ENCODE results near the gene ZNF367.

Gene ZNF367

DNA sequence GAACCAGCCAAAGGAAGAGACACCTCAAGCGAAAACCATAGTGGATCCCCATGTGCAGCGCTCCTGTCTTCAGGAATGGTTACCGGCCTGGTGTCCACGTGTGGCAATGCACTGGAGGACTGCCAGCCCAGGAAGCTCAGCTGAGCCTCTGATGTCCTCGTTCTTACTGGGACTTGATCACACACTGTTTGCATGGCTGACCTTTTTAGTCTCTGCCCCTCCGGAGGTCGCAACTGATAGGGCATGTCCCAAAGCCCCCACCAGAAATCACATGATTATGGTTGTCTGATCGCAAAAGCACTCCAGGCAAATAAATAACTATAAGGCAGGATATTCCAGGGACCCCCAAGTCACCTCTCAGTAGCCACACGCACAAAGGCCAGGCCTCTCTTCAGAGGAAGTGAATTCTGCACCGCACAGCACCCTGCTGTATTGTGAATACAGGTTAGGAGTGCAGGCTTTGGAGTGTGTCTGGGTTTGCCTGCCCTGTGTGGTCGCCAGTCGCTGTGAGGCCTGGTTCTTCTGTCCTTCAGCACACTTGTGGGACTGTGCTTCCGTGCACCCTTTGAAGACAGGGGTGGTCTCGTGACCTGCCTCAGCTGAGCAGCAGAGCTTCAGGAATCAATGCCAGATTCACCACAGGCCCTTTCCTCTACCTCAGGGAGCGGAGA, 18.4 kb upstream of the ZNF367 start:
- DNase-seq = no peak

DNA sequence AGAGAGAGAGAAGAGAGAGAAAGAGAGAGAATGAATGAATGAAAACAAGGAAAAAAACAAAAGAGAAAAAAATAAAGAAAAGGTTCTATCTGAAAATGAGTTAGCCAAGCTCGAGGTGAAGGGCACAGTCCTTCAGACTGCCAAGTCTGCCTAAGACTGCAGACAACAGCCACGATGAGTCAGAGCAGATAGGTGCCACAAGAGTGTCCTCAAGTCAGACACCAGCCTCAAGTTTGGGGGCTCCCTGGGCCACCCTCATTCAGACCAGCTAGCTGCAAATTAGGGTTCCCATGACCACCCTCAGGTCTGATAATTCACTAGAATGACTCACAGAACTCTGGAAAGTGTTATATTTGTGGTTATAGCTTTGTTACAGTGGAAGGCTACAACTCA, 17.9 kb upstream of the ZNF367 start:
- no peak for DNase-seq

DNA sequence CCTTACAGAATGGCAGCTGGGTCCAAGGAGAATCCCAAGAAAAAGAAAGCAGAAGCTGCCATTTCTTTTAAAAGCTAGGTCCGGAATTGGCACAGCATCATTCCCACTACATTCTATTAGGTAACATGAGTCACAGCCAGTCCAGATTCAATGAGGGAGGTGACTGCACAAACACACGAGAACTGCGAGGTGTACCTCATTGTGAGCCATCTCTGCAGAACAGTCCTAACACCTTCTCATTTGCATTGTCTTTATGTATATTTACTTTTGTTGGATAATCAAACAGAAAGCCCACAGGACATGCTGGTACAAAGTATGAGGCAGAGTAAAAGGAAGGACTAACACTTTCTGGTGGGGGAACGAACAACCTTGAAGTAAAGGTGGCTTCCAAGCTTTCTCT, 17.2 kb upstream of the ZNF367 start:
- no peak for DNase-seq

DNA sequence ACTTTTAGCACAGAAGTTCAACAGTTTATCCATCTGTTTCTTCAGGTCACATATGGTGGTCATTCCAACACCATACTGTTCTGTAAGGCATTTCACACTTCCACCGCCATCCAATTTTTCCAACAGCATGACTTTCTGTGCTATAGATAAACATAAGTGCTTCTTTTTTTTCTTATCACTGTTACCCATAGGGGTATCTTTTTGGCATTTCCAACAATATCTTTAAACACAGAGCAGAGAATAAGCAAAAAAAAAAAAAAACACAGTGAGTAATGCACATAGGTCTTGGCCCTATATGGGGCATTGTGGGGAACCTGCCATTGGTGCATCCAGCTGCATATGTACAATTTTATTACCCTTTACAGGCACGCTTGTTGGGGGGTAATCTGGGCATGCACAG, 12.2 kb upstream of the ZNF367 start:
- DNase-seq = no peak

DNA sequence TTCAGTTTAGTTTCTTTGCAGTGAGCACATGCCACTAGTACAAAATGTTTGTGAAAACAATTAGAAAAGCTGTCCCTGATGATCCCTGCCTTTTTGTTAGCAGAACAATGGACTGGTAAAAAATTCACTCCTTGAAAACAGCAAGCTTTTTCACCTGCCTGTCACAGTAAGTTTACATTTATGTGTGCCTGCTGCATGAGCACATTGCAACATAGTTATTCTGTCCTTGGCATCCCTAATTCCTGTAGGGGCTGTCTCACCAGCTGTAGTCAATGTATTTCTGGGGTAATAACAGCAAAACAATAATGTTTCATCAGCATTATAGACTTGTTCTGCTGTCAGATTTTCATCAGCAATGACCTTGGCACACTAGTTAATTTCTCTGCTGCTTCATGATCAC, 11.6 kb upstream of the ZNF367 start:
- DNase-seq = no peak

DNA sequence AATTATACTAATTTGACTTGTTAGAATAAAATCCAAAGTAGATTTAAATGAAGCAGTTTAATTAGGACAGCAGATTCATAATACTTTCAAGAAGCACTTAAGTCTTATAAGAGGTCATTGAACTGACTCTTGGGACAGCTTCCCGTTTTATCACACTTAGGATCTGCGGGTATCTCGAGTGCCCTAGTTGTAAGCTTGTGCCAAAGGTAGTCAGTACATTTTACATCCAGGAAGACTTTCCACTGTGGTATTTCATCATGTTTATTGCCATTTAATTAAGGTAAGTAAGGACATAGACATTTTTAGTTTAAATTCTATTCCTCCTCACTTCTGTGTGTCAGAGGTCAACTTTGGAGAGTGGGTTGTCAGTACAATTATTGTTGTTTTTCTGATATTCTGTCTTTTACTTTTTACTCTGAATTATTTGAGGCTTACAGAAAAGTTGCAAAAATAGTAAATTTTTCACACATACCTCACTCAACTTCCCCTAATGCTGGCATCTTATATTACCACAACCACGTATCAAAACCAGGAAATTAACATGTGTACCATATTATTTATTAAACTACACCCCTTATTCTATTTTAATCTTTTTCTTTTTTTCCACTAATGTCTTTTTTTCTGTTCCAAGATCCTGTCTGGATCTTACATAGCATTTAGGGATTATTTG, 7.5 kb upstream of the ZNF367 start:
- DNase-seq = no peak

DNA sequence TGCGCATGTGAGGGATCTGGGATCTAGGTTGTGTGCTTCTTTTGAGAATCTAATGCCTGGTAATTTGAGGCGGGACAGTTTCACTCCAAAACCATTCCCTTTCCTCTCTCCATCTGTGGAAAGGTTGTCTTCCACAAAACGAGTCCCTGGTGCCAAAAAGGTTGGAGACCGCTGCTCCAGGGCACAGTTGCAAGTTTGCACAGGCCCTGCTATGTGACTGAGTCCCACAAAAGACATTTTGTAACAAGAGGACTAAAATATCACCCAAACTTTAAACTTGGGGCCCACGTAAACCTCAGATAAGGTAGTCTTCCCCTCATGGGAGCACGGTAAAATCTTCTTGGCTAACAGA, 5.8 kb upstream of the ZNF367 start:
- DNase-seq = no peak

DNA sequence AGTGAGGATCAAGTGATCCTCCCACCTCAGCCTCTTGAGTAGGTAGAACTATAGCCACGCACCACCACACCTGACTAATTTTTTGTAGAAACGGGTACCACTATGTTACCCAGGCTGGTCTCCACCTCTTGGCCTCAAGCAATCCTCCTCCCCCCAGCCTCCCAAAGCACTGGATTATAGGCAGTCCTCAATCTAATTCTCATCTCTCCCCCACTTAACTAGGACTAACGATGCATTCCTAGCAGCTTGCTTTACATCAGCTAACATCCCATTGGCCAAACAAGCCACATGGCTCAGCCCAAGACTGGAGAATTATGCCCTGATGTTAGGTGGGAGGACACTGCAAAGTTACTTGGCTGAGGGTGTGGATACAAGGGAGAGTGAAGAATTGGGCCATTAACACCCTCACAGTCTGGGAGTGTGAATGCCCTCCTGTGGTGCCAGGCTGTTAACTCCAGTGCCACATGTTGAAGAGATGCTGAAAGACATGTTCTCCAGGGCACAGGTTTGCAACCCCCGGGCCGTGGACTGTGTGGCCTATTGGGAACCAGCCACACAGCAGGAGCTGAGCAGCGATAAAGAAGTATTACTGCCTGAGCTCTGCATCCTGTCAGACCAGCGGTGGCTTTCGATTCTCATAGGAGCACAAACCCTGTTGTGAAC, 5.3 kb upstream of the ZNF367 start:
- no peak for DNase-seq

DNA sequence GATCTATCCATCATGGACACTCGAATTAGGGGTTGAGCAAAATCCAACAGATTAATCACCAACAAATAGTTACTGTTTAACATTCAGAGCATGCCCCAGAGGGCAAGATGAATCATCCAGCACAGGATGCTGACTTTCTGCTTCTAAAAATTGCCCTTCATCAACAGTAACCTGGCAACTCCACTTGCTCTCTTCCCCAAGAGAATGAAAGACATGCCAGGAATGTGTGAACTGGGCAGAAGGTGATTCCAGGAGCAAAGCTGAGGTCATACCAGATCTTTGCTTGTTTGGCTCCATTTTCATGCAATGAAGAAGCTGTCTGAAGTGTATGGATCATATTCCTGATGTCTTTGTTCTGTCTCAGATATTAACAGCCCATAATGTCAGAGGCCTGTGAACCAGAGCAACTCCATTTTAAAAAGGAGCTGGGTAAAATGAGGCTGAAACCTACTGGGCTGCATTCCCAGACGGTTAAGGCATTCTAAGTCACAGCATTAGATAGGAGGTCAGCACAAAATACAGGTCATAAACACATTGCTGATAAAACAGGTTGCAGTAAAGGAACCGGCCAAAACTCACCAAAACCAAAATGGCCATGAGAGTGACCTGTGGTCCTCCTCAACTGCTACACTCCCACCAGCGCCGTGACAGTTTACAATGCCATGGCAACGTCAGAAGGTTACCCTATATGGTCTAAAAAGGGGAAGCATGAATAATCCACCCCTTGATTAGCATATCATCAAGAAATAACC, 2.5 kb upstream of the ZNF367 start:
- peak; percentile 92 for DNase-seq

DNA sequence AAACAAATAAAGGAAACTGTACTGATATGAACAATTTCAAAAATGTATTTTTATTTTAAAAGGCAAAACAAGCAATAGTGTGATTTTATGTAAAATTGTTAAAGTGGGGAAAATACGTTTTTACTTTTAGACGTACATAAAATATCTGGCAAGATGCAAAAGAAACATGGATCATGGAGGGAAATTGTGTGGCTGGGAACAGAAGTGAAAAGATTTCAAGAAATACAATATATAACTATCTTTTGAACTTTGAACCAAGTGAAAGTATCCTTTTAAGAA, 1.5 kb upstream of the ZNF367 start:
- no peak for DNase-seq

DNA sequence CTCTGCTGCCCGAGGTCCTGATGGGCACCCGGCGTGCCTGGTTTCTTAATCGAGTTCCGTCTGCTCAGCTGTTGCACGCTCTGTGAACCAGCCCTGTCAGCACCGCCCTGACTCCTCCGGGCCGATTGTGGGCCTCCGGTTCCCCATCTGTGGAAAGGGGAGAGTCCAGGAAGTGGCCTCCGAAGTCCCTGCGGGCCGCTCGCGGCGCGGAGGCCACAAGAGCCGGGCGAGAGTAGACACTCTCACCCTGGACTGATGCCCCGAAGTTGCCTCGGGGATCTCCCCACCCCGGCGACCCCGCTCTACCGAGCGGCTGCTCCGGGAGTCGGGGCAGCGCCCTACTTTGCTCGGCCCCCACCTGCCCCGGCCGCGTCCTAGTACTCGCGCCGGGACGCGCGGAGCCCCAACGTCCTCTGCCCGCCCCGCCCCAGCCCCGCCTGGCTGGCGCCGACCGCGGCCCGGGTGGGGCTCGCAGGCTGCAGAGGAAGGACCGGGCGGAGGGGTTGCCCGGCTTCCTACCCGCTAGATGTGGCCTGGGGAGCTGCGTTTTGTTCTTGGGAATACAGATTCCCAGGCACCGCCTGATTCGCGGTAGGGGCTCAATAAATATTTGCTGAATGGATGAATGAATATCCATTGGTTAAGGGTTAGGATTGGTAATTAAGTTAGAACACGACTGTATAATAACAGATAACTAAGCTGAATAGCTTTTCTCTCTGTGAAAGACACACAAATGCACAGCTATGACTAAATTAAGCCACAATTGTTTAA, 935 bp upstream of the ZNF367 start:
- DNase-seq = peak; percentile 38

DNA sequence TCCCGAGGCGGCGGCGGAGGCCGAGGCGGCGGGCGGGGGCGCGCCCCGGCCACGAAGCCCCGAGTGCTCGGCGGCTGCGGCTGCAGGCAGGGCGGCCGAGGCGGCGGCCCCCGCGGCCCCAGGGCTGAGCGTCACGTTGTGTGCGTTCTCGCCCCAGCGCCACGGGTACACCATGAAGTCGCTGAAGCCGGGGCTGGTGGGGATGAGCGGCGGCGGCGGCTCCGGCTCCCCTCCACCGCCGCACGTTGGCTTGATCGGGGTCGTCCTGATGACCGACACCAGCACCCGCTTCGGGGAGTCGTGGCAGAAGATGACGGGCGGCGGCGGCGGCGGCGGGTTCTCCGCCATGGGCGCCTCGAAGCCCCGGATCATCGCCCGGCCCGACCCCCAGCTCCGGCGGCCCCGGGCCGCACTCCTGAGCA, 498 bp downstream of the ZNF367 start:
- no peak for DNase-seq

DNA sequence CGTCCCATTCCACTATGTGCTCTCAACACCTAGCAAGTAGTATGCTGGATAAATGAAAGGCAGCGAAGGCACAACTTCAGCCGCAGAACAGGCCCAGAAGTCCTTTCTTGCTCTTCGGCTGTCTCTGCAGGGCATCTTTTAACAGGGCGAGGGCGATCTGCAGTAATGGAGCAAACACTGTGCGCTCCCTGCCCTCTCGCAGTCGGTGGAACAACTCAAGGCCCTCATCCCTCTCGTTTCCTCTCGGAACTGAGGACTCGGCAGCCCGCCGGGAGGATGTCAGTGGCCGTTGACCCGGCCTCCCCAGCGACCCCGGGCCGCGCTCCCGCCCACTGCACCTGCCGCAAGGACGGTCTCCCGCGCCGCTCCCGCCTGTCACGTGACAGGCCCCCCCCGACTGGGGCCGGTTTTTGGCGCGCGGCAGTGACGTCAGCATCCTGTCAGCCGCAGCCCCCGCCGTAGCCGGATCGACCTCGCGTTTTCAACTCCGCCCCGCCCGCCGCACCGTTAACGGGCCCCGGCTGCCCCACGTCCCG, 1.1 kb downstream of the ZNF367 start:
- peak; percentile 82 for DNase-seq

DNA sequence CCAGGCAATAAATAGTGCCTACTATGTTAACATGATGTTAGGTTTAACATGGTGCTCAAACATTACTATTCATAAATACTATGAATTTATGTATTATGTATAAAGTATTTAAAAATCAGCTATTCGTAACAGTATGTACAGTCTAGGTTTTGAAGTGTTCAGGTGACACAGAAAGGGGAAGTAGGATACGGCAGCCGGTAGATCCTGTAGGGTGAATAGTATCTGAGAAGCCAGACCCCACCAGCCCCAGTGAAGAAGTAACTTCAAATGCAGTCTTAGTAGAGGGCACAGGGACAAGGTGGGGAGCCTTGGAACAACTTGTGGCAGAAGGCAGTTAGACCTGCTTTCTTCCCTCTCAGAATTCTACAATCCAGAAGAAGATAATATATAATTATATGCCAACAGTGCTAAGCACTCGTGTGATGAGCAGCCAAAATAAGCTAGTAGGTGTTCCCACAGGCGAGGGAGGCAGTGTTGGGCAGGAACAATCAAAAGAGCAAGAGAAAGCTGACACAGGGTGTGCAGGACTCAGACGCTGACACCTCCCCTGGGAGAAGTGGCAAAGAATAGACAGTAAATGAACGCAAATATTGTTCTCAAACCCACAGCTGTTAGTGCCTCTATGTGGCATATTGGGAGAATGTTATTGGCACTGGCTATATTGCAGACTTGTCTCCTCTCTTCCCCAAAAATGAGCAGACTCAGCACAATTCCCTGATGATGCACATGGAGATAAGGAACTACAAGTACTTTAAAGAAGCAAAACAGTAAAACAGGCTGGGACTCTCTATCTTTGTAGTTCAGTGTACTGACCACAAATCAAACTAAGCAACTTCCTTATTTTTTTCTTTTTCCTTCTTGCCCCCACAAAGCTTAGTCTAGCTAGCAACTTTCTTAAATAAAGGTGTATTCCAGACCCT, 4.6 kb downstream of the ZNF367 start:
- no peak for DNase-seq

DNA sequence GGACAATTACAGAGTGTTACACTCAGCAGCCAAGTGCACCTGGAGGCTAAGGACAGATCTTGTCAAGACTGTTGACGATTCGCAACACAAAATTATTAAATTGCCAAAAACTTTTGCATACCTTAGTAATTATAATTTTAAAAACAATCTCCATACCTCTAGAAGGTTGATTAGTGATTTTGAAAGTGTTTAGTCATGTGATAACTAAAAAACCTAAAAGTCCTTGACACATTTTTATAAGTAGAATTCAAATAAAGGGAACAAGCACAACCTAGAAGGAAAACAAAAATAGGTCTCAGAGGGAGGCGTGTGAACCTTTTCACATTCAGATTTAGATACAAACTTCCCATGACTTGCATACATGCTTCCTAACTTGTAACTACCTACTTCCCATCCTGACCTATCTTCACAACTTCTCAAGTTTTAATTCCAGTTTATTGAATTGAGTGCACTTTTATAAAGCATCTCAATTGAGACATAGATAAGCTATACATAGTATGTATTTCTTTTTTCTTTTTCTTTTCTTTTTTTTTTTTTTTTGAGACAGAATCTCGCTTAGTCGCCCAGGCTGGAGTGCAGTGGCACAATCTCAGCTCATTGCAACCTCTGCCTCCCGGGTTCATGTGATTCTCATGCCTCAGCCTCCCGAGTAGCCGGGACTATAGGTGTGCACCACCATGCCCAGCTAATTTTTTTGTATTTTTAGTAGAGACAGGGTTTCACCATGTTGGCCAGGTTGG, 5.8 kb downstream of the ZNF367 start:
- no peak for DNase-seq

DNA sequence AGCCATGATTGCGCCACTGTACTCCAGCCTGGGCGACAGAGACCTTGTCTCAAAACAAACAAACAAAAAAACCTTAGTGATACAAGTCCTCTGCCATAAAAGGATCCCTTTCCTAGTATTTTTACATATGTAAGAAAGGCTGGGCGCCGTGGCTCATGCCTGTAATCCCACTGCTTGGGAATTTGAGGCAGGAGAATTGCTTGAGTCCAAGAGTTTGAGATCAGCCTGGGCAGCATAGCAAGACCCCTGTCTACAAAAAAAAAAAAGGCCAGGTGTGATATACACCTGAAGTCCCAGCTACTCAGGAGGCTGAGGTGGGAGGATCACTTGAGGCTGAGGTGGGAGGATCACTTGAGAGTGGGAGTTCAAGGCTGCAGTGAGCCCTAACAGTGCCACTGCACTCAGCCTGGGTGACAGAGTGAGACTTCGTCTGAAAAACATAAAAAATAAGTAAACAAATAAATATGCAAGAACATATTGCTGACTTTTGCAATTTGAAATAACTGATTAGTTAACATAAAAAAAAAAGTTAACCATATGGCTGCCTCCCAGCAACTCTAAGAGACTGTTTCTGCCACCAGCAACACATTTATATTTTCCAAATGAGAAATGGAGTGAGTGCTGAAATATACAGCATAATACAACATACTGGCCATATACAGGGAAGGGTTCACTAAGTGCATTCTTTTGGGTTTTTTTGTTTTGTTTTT, 6.9 kb downstream of the ZNF367 start:
- DNase-seq = no peak

DNA sequence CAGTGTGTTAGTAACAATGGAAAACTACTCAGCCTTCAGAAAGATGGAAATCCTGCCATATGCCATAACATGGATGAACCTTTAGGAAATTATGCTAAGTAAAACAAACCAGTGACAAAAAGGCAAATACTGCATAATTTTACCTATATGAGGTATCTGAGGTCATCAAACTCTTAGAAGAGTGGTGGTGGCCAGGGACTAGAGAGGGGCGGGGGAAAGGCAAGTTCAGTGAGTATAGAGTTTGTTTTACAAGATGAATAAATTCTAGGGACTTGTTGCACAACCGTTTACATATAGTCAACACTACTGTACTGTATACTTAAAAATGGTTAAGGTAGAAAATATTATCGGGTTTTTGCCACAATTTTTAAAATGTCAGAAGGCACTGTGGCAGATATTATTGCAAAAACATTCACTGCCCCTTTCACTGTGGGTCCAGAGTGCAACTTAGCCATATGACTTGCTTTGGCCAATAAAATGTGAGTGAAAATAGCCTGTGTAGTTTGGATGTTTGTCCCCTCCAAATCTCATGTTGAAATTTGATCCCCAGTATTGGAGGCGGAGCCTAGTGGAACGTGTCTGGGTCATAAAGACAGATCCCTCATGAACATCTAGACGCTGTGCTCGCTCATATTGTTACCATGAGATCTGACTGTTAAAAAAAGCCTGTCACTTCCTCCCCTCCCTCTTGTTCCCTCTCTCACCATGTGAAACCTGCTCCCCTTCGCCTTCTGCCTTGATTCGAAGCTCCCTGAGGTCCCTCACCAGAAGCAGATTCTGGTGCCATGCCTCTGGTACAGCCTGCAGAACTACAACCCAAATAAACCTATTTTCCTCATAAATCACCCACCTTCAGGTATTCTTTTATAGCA, 9.5 kb downstream of the ZNF367 start:
- no peak for DNase-seq

DNA sequence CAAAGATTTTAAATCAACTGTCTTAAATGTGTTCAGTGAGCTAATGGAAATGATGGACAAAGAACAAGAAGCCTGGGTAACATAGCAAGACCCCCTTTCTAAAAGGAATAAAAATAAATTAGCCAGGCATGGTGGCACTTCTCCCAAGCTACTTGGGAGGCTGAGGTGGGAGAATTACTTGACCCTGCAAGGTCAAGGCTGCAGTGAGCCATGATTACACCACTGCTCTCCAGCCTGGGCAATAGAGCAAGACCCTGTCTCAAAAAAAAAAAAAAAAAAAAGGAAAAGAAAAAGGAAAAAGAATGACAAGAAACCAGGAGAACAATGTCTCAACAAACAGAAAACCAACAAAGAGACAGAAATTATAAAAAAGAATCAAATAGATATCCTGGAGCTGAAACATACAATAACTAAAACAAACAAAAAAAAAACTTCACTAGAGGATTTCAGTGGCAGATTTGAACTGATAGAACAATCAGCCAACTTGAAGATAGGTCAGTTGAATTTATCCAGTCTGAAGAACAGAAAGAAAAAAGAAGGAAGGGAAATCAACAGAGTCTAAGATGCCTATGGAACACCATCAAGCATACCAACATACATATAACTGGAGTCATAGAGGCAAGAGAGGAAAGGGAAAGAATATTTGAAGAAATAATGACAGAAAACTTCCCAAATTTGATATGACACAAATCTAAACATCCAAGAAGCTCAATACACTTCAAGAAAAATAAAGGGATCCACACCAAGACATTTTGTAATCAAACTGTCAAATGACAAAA, 17.8 kb downstream of the ZNF367 start:
- no peak for DNase-seq

Measured in fibroblast of skin of scalp (primary cell).